Glutamatergic neuron (in vitro differentiated cells): ENCODE measurements around the gene RPUSD4. TPM values are rescaled to one million over a fixed set of nuclear protein-coding genes. Genes with fewer than 3 reads are reported as not detected.

Source experiments
- DNase-seq: peaks from one replicate; pipeline ENCODE4 v3.0.0; 2022
- H3K27ac Mint-ChIP-seq: one replicate; pipeline ENCODE4 v1.8.0; 2020; ENCODE audit warnings: mild to moderate bottlenecking, mixed read lengths, inconsistent platforms; ENCODE audit not compliant: unreplicated experiment
- H3K27me3 Mint-ChIP-seq: one replicate; pipeline ENCODE4 v1.8.0; 2020; ENCODE audit warnings: mild to moderate bottlenecking, moderate library complexity, mixed read lengths, inconsistent platforms; ENCODE audit not compliant: unreplicated experiment
- H3K36me3 Mint-ChIP-seq: one replicate; pipeline ENCODE4 v1.8.0; 2020; ENCODE audit warnings: mild to moderate bottlenecking, mixed read lengths, inconsistent platforms; ENCODE audit not compliant: unreplicated experiment
- H3K4me1 Mint-ChIP-seq: one replicate; pipeline ENCODE4 v1.8.0; 2020; ENCODE audit warnings: mild to moderate bottlenecking, low read depth, mixed read lengths, inconsistent platforms; ENCODE audit not compliant: unreplicated experiment
- H3K4me3 Mint-ChIP-seq: one replicate; pipeline ENCODE4 v1.8.0; 2020; ENCODE audit warnings: mild to moderate bottlenecking, mixed read lengths, inconsistent platforms; ENCODE audit not compliant: unreplicated experiment
- H3K9me3 Mint-ChIP-seq: one replicate; pipeline ENCODE4 v1.8.0; 2020; ENCODE audit warnings: mild to moderate bottlenecking, moderate library complexity, mixed read lengths, inconsistent platforms; ENCODE audit not compliant: unreplicated experiment
- CTCF ChIP-seq: fragments of 200-600 bp; sonication (generic); IDR thresholded peaks from one replicate; pipeline ENCODE4 v1.5.0; 2021; ENCODE audit not compliant: partially characterized antibody, unreplicated experiment
- total RNA-seq: library from RNA; stranded (reverse); fragmentation: NEBNext Ultra II Directional; extraction: Animal tissue kit (Norgen Biotek cat#: 25700); gene quantifications from one replicate; pipeline ENCODE4 v1.2.1, GENCODE V29; 2021; ENCODE audit not compliant: unreplicated experiment

The RPUSD4 gene
- total RNA-seq, 1 donor from 2014 or later, result 41.8 TPM

GRCh38 chr11:126163074-126163700, 48.3 kb downstream of the RPUSD4 start:
- Mint-ChIP-seq H3K9me3 (peaks cover 12% of the 10 kb centered on the region), H3K36me3 (no peaks in the 10 kb centered on the region), H3K27me3 (peaks cover 13% of the 10 kb centered on the region), H3K27ac (peak overlapping the region; percentile 45), H3K4me1 (peaks cover 20% of the 10 kb centered on the region), H3K4me3 (peak overlapping the region; percentile 68)
- DNase-seq, result peak; percentile 67
- no peak for TF ChIP-seq CTCF

- Mint-ChIP-seq H3K4me3 (peak overlapping the region; percentile 68), H3K4me1 (peaks cover 20% of the 10 kb centered on the region), H3K27me3 (peaks cover 13% of the 10 kb centered on the region), H3K9me3 (peaks cover 12% of the 10 kb centered on the region), H3K27ac (peak overlapping the region; percentile 45), H3K36me3 (no peaks in the 10 kb centered on the region)
- DNase-seq, result no peak
- TF ChIP-seq CTCF, result no peak
These were observed 49.0 kb downstream of the RPUSD4 start for GRCh38 chr11:126162306-126163030.

GRCh38 chr11:126161023-126161391, 50.4 kb downstream of the RPUSD4 start:
- Mint-ChIP-seq H3K4me1 (peaks cover 16% of the 10 kb centered on the region), H3K27me3 (peaks cover 13% of the 10 kb centered on the region), H3K9me3 (peaks cover 12% of the 10 kb centered on the region), H3K36me3 (no peaks in the 10 kb centered on the region), H3K4me3 (no peak overlapping the region), H3K27ac (no peak overlapping the region)
- TF ChIP-seq CTCF, result no peak
- DNase-seq, result no peak

- Mint-ChIP-seq H3K4me3 (no peak overlapping the region), H3K27ac (no peak overlapping the region), H3K36me3 (no peaks in the 10 kb centered on the region), H3K4me1 (peaks cover 16% of the 10 kb centered on the region), H3K9me3 (peaks cover 14% of the 10 kb centered on the region), H3K27me3 (peaks cover 14% of the 10 kb centered on the region)
- no peak for DNase-seq
- no peak for TF ChIP-seq CTCF
These were observed 51.0 kb downstream of the RPUSD4 start for GRCh38 chr11:126160345-126161022.
